Motor neuron (in vitro differentiated cells): ENCODE results near the gene SBF2. TPM values are rescaled to one million over a fixed set of nuclear protein-coding genes. Genes with fewer than 3 reads are reported as not detected.
A peak's percentile ranks its signal among the peaks of the same experiment; 100 is the strongest.

ENCODE experiments used
- ATAC-seq, 8 experiments: fragments of 200-7000 bp; cut with Tn5 transposase; replicated peaks in 6 of 8; 2 replicates each; pipeline ENCODE4 v1.8.0; 2021; ENCODE audit warnings: mild to moderate bottlenecking in 8 of 8, moderate library complexity in 8 of 8
- H3K27ac ChIP-seq, 2 donors: fragments of 250-450 bp; sonication (Bioruptor Pico); 2 replicates each; pipeline ENCODE4 v1.9.0; 2021; ENCODE audit warnings: antibody characterized with exemption in 2 of 2, mild to moderate bottlenecking in 2 of 2, moderate library complexity in 1 of 2
- H3K4me1 ChIP-seq, 2 donors: fragments of 250-450 bp; sonication (Bioruptor Pico); replicated peaks in 1 of 2; 2 replicates each; pipeline ENCODE4 v1.6.1; 2021; ENCODE audit warnings: antibody characterized with exemption in 2 of 2, mild to moderate bottlenecking in 2 of 2, moderate library complexity in 1 of 2
- H3K4me3 ChIP-seq, 5 donors: fragments of 250-450 bp; sonication (Bioruptor Pico); 2 replicates each; pipeline ENCODE4 v1.9.0; 2021; ENCODE audit warnings: antibody characterized with exemption in 5 of 5, mild to moderate bottlenecking in 5 of 5, moderate library complexity in 4 of 5
- WGBS, 10 experiments: fragments of 450-650 bp; shearing (Covaris generic); methylation state at CpG; one replicate each; pipeline ENCODE4 v1.0.0; 2022; 5-methylcytosine and 5-hydroxymethylcytosine counted together
- in situ Hi-C, 9 experiments: fragments of 400-800 bp; cut with MboI; loops; one replicate each; pipeline ENCODE4 v1.15.0; 2021; ENCODE audit warnings: low sequenced_read_pairs in 9 of 9, low pct_unique_long_range_greater_than_20kb in 2 of 9; ENCODE audit not compliant: unreplicated experiment in 9 of 9
- total RNA-seq, 8 experiments: library from RNA; unstranded; fragments of 300-600 nt; gene quantifications; 2 replicates each; pipeline versions ENCODE4 v1.2.3 to v1.2.4, GENCODE V29; 2022

The SBF2 gene
- total RNA-seq, 8 experiments from 2014 or later: 31.8 to 66.3 (median 44.6) TPM

- 43 to 100% (median 90%) methylated on average over 1 to 2 of the region's 2 CpGs; no CpG with 5 or more reads in 3 of the 10 experiments for WGBS, 10 experiments
- ATAC-seq: no peak
These were observed 517.0 kb downstream of the SBF2 start for GRCh38 chr11:9777066-9777465.

GRCh38 chr11:9776203-9776602 is 517.8 kb downstream of the SBF2 start:
- no peaks in the 10 kb centered on the region for H3K4me1 ChIP-seq
- in situ Hi-C loops: loop anchor here in 1 of 9 experiments (25.0 kb wide), 1 partner anchor 186 kb away; no protein-coding TSS in a partner anchor
- H3K4me3 ChIP-seq: no peak overlapping the region
- no peak for ATAC-seq
- no peak overlapping the region for H3K27ac ChIP-seq
- WGBS, 10 experiments: 67 to 100% (median 89%) methylated on average over 1 of the region's 1 CpG; no CpG with 5 or more reads in 3 of the 10 experiments

More at GRCh38 chr11:9777066-9777465, 517.0 kb downstream of the SBF2 start:
- Histone ChIP-seq H3K4me1 (no peaks in the 10 kb centered on the region), H3K27ac (no peak overlapping the region), H3K4me3 (no peak overlapping the region)
- in situ Hi-C loops: loop anchor here in 1 of 9 experiments (25.0 kb wide), 1 partner anchor 185 kb away; no protein-coding TSS in a partner anchor

DNA sequence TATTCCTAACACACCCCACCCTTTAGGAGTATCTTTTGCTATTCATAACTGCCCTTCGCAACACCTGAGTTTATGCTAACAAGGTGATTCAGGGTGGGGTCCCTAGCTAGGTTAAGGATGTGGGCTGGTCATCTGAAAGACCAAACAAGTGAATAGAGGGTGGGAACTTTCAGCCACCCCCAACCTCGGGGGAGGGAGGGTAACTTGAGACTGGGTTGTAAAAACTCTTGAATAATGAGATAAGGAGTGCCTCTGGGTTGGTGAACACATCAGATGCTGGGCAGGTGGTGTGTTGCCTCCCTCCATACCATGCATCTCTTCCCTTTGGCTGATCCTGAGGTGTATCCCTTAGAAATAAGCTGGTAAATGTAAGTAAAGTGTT is 518.6 kb downstream of the SBF2 start:
- Histone ChIP-seq H3K27ac (no peak overlapping the region), H3K4me1 (no peaks in the 10 kb centered on the region), H3K4me3 (no peak overlapping the region)
- peak in 3 of 8 experiments; percentile 23 to 48 (median 41) for ATAC-seq
- in situ Hi-C loops: loop anchor here in 1 of 9 experiments (25.0 kb wide), 1 partner anchor 187 kb away; no protein-coding TSS in a partner anchor
- WGBS, 10 experiments: 0 to 88% (median 42%) methylated on average over 1 to 2 of the region's 2 CpGs; no CpG with 5 or more reads in 4 of the 10 experiments

- 4 to 75% (median 38%) methylated on average over 1 to 6 of the region's 6 CpGs; no CpG with 5 or more reads in 2 of the 10 experiments for WGBS, 10 experiments
- Histone ChIP-seq H3K4me3 (no peak overlapping the region), H3K27ac (no peak overlapping the region), H3K4me1 (no peaks in the 10 kb centered on the region)
- in situ Hi-C loops: loop anchor here in 6 of 9 experiments (25.0 kb wide), 4 partner anchors 188 to 963 kb away; partner anchors contain the start of genes ADM (in 3 of the 6) and SBF2 (in 1 of the 6)
- peak in 4 of 8 experiments; percentile 28 to 95 (median 94) for ATAC-seq
These were observed 519.2 kb downstream of the SBF2 start for GRCh38 chr11:9774591-9775397.

DNA sequence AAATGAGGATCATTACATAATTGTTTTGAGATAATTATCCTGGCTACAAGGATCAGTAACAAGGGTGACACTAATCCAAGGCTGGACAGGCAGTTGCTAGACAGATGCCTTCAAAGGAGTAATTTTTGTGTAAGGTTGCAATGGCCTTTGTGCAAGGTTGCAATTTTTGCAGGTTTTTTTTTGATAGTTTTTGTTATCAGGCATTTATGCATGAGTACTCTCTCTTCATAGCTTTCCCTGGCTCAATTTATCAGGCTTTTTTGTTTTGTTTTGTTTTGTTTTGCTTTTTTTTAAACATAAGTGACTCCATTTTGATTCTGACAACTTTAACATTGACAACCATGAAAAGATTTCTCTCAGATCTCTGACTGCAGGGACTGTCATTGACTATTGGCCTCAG is 519.9 kb downstream of the SBF2 start:
- Histone ChIP-seq H3K4me3 (no peak overlapping the region), H3K4me1 (no peaks in the 10 kb centered on the region), H3K27ac (no peak overlapping the region)
- in situ Hi-C loops: loop anchor here in 6 of 9 experiments (25.0 kb wide), 4 partner anchors 188 to 963 kb away; partner anchors contain the start of genes ADM (in 3 of the 6) and SBF2 (in 1 of the 6)
- no peak for ATAC-seq

GRCh38 chr11:9773524-9773923 is 520.5 kb downstream of the SBF2 start:
- Histone ChIP-seq H3K4me1 (no peaks in the 10 kb centered on the region), H3K27ac (no peak overlapping the region), H3K4me3 (no peak overlapping the region)
- WGBS, 10 experiments: 100% methylated on average over 1 to 2 of the region's 2 CpGs; no CpG with 5 or more reads in 3 of the 10 experiments
- in situ Hi-C loops: loop anchor here in 6 of 9 experiments (25.0 kb wide), 4 partner anchors 189 to 964 kb away; partner anchors contain the start of genes ADM (in 3 of the 6) and SBF2 (in 1 of the 6)
- no peak for ATAC-seq

GRCh38 chr11:9772218-9772617 is 521.8 kb downstream of the SBF2 start:
- in situ Hi-C loops: loop anchor here in 6 of 9 experiments (25.0 kb wide), 4 partner anchors 190 to 965 kb away; partner anchors contain the start of genes ADM (in 3 of the 6) and SBF2 (in 1 of the 6)
- no peak overlapping the region for H3K27ac ChIP-seq
- WGBS, 10 experiments: 90 to 100% (median 100%) methylated on average over 1 to 4 of the region's 4 CpGs; no CpG with 5 or more reads in 1 of the 10 experiments
- no peak for ATAC-seq
- no peaks in the 10 kb centered on the region for H3K4me1 ChIP-seq
- H3K4me3 ChIP-seq: no peak overlapping the region

- no peaks in the 10 kb centered on the region for H3K4me1 ChIP-seq
- 86 to 100% (median 100%) methylated on average over 1 of the region's 1 CpG; no CpG with 5 or more reads in 3 of the 10 experiments for WGBS, 10 experiments
- in situ Hi-C loops: loop anchor here in 6 of 9 experiments (25.0 kb wide), 4 partner anchors 191 to 966 kb away; partner anchors contain the start of genes ADM (in 3 of the 6) and SBF2 (in 1 of the 6)
- H3K27ac ChIP-seq: no peak overlapping the region
- no peak overlapping the region for H3K4me3 ChIP-seq
- no peak for ATAC-seq
These were observed 522.9 kb downstream of the SBF2 start for GRCh38 chr11:9771071-9771511.

DNA sequence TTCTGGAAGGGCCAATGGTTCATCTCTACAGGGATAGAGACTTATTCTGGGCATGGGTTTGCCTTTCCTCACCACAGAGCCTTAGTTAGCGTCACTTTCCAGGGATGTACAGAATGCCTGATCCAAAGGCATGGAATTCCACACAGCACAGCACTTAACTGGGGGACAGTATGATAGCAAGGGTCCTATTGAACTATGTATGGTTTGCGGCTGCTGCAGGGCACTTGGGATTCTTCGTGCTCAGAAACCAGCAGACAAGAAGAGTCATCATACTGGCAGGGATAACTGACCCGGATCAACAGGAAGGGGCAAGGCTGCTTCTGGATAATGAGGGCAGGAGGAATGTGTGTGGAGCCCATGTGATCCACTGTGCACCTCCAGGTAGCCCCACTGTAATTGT is 524.4 kb downstream of the SBF2 start:
- peaks cover 4 to 5% of the 10 kb centered on the region in 2 donors for H3K4me1 ChIP-seq
- in situ Hi-C loops: loop anchor here in 6 of 9 experiments (25.0 kb wide), 4 partner anchors 193 to 968 kb away; partner anchors contain the start of genes ADM (in 3 of the 6) and SBF2 (in 1 of the 6)
- 40 to 100% (median 83%) methylated on average over 1 to 3 of the region's 4 CpGs; no CpG with 5 or more reads in 3 of the 10 experiments for WGBS, 10 experiments
- no peak overlapping the region for H3K4me3 ChIP-seq
- ATAC-seq: no peak
- no peak overlapping the region for H3K27ac ChIP-seq

GRCh38 chr11:9765320-9766101 is 528.5 kb downstream of the SBF2 start:
- peak in 7 of 8 experiments; percentile 33 to 91 (median 66) for ATAC-seq

DNA sequence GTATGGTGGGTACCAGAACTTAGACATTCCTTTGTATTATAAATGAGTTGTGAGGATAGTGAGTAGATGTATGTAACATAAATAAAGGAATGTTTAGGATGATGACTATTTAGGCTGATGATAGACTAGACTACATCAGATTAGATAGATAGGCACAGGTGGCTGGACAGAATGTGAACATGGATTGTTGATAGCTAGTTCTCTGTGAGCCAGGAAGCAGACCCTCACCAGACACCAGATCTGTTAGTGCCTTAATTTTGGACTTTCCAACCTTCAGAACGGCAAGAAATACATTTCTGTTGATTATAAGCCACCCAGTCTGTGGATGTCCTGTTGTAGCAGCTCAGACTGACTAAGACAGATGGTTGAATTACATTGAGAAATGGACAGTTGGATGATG is 530.7 kb downstream of the SBF2 start:
- Histone ChIP-seq H3K4me3 (no peak overlapping the region), H3K4me1 (peaks cover 8 to 14% of the 10 kb centered on the region in 2 donors), H3K27ac (no peak overlapping the region)
- in situ Hi-C loops: loop anchor here in 6 of 9 experiments (25.0 kb wide), 4 partner anchors 199 to 974 kb away; partner anchors contain the start of genes ADM (in 3 of the 6) and SBF2 (in 1 of the 6)
- 60 to 100% (median 100%) methylated on average over 1 of the region's 1 CpG; no CpG with 5 or more reads in 7 of the 10 experiments for WGBS, 10 experiments
- no peak for ATAC-seq

More at GRCh38 chr11:9765320-9766101, 528.5 kb downstream of the SBF2 start:
- in situ Hi-C loops: loop anchor here in 6 of 9 experiments (25.0 kb wide), 4 partner anchors 197 to 972 kb away; partner anchors contain the start of genes ADM (in 3 of the 6) and SBF2 (in 1 of the 6)
- WGBS, 10 experiments: 13 to 76% (median 50%) methylated on average over 1 to 4 of the region's 5 CpGs; no CpG with 5 or more reads in 4 of the 10 experiments
- no peak overlapping the region for H3K4me3 ChIP-seq
- H3K4me1 ChIP-seq: peaks cover 4 to 5% of the 10 kb centered on the region in 2 donors
- no peak overlapping the region for H3K27ac ChIP-seq

DNA sequence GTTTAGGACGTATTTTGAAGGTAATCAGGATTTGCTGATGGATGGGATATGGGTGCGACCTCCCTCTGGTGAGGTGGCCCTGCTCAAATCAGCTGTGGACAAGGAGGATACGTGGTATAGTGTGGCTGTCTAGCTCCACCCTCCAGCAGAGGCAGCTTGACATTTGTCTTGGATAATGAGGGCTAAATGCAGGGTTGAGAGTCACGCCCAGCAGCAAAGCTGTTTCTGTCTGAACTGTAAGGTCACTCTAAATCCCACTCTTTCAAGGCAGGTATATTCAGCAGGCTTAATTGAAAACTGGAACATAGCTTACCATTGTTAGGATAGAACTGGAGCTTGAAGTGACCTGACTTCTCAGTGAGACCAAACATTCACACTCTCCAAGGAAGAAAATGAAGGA is 531.5 kb downstream of the SBF2 start:
- no peak for ATAC-seq
- in situ Hi-C loops: loop anchor here in 6 of 9 experiments (25.0 kb wide), 4 partner anchors 200 to 975 kb away; partner anchors contain the start of genes ADM (in 3 of the 6) and SBF2 (in 1 of the 6)
- peaks cover 10 to 16% of the 10 kb centered on the region in 2 donors for H3K4me1 ChIP-seq
- no peak overlapping the region for H3K27ac ChIP-seq
- H3K4me3 ChIP-seq: no peak overlapping the region
- 60 to 100% (median 79%) methylated on average over 1 to 3 of the region's 4 CpGs; no CpG with 5 or more reads in 3 of the 10 experiments for WGBS, 10 experiments
